ENCODE results near the gene TCOF1. TPM values are rescaled to one million over a fixed set of nuclear protein-coding genes. Genes with fewer than 3 reads are reported as not detected.

TCOF1 gene
- total RNA-seq, 1 donor from 2014 or later: 19.0 TPM

- Mint-ChIP-seq H3K4me1 (ENCODE audit: low read depth) (peaks cover 8% of the 10 kb centered on the region), H3K27ac (ENCODE audit: unreplicated experiment) (no peak overlapping the region), H3K4me3 (ENCODE audit: unreplicated experiment) (no peak overlapping the region), H3K36me3 (ENCODE audit: low read depth) (no peaks in the 10 kb centered on the region), H3K9me3 (ENCODE audit: low read depth) (no peaks in the 10 kb centered on the region), H3K27me3 (ENCODE audit: low read depth) (no peaks in the 10 kb centered on the region)
- TF ChIP-seq CTCF (IDR thresholded peaks at IDR 0.05): no peak
- no peak for DNase-seq (ENCODE audit: low spot score)
Measured at GRCh38 chr5:150325426-150325825, 32.1 kb upstream of the TCOF1 start.

GRCh38 chr5:150326707-150327106 lies 30.8 kb upstream of the TCOF1 start:
- Mint-ChIP-seq H3K36me3 (ENCODE audit: low read depth) (no peaks in the 10 kb centered on the region), H3K4me3 (ENCODE audit: unreplicated experiment) (no peak overlapping the region), H3K4me1 (ENCODE audit: low read depth) (peaks cover 6% of the 10 kb centered on the region), H3K27me3 (ENCODE audit: low read depth) (no peaks in the 10 kb centered on the region), H3K9me3 (ENCODE audit: low read depth) (no peaks in the 10 kb centered on the region), H3K27ac (ENCODE audit: unreplicated experiment) (no peak overlapping the region)
- no peak for TF ChIP-seq CTCF (IDR thresholded peaks at IDR 0.05)
- DNase-seq (ENCODE audit: low spot score): no peak

GRCh38 chr5:150327139-150327538 lies 30.4 kb upstream of the TCOF1 start:
- no peaks in the 10 kb centered on the region for H3K36me3 Mint-ChIP-seq (ENCODE audit: low read depth)
- DNase-seq (ENCODE audit: low spot score): no peak
- TF ChIP-seq CTCF (IDR thresholded peaks at IDR 0.05): no peak
- H3K27me3 Mint-ChIP-seq (ENCODE audit: low read depth): no peaks in the 10 kb centered on the region
- H3K9me3 Mint-ChIP-seq (ENCODE audit: low read depth): no peaks in the 10 kb centered on the region
- H3K4me1 Mint-ChIP-seq (ENCODE audit: low read depth): peaks cover 2% of the 10 kb centered on the region
- no peak overlapping the region for H3K4me3 Mint-ChIP-seq (ENCODE audit: unreplicated experiment)
- no peak overlapping the region for H3K27ac Mint-ChIP-seq (ENCODE audit: unreplicated experiment)

- no peak overlapping the region for H3K27ac Mint-ChIP-seq (ENCODE audit: unreplicated experiment)
Measured at GRCh38 chr5:150328515-150328914, 29.0 kb upstream of the TCOF1 start.

GRCh38 chr5:150329038-150329437 lies 28.5 kb upstream of the TCOF1 start:
- H3K4me1 Mint-ChIP-seq (ENCODE audit: low read depth): no peaks in the 10 kb centered on the region
- no peak for TF ChIP-seq CTCF (IDR thresholded peaks at IDR 0.05)
- no peak overlapping the region for H3K27ac Mint-ChIP-seq (ENCODE audit: unreplicated experiment)
- no peak for DNase-seq (ENCODE audit: low spot score)
- no peaks in the 10 kb centered on the region for H3K36me3 Mint-ChIP-seq (ENCODE audit: low read depth)
- H3K4me3 Mint-ChIP-seq (ENCODE audit: unreplicated experiment): no peak overlapping the region
- H3K9me3 Mint-ChIP-seq (ENCODE audit: low read depth): no peaks in the 10 kb centered on the region
- no peaks in the 10 kb centered on the region for H3K27me3 Mint-ChIP-seq (ENCODE audit: low read depth)

More at GRCh38 chr5:150328515-150328914, 29.0 kb upstream of the TCOF1 start:
- no peak for TF ChIP-seq CTCF (IDR thresholded peaks at IDR 0.05)
- H3K4me3 Mint-ChIP-seq (ENCODE audit: unreplicated experiment): no peak overlapping the region
- DNase-seq (ENCODE audit: low spot score): no peak
- no peaks in the 10 kb centered on the region for H3K9me3 Mint-ChIP-seq (ENCODE audit: low read depth)
- H3K36me3 Mint-ChIP-seq (ENCODE audit: low read depth): no peaks in the 10 kb centered on the region
- no peaks in the 10 kb centered on the region for H3K4me1 Mint-ChIP-seq (ENCODE audit: low read depth)
- no peaks in the 10 kb centered on the region for H3K27me3 Mint-ChIP-seq (ENCODE audit: low read depth)
